Measurements from ENCODE around the gene LITAF.

- TF ChIP-seq SMC3 (IDR thresholded peaks at IDR 0.05; ENCODE audit: low read depth, low read length) (no peak), CTCF (conservative IDR thresholded peaks at IDR 0.05; ENCODE audit: low read depth, low read length) (no peak), POLR2A (IDR thresholded peaks at IDR 0.05; ENCODE audit: low read depth, low read length) (no peak), FOS (IDR thresholded peaks at IDR 0.05; ENCODE audit: low read depth, low read length) (no peak), CEBPB (IDR thresholded peaks at IDR 0.05; ENCODE audit: low read depth, low read length) (no peak)
Measured at GRCh38 chr16:11619327-11619851, 32.7 kb upstream of the LITAF start.
